HEK293 (cell line): ENCODE measurements around the gene NDUFS7.
A peak's percentile ranks its signal among the peaks of the same experiment; 100 is the strongest.

ENCODE experiments used
- CTCF ChIP-seq: fragments of 450-650 bp; formaldehyde crosslinking; IDR thresholded peaks from 2 replicates; pipeline ENCODE4 v1.5.1; 2016; ENCODE audit warnings: missing biosample characterization, missing genetic modification characterization
- ELK4 ChIP-seq: IDR thresholded peaks from 2 replicates; pipeline ENCODE4 v1.6.1; 2011; ENCODE audit warnings: mild to moderate bottlenecking, low read depth, low read length, borderline replicate concordance
- KLF16 ChIP-seq: fragments of 450-650 bp; formaldehyde crosslinking; IDR thresholded peaks from 2 replicates; pipeline ENCODE4 v1.5.1; 2017; ENCODE audit warnings: missing biosample characterization, missing genetic modification characterization
- PRDM10 ChIP-seq: fragments of 450-650 bp; formaldehyde crosslinking; IDR thresholded peaks from 2 replicates; pipeline ENCODE4 v1.5.1; 2016; ENCODE audit warnings: missing biosample characterization, missing genetic modification characterization
- REST ChIP-seq: fragments of 450-650 bp; formaldehyde crosslinking; IDR thresholded peaks from 2 replicates; pipeline ENCODE4 v1.5.1; 2016; ENCODE audit warnings: missing biosample characterization, missing genetic modification characterization
- SP7 ChIP-seq: fragments of 450-650 bp; formaldehyde crosslinking; IDR thresholded peaks from 2 replicates; pipeline ENCODE4 v1.5.1; 2016; ENCODE audit warnings: missing biosample characterization, missing genetic modification characterization
- ZBTB17 ChIP-seq: fragments of 450-650 bp; formaldehyde crosslinking; IDR thresholded peaks from 2 replicates; pipeline ENCODE4 v1.5.1; 2016; ENCODE audit warnings: missing biosample characterization, missing genetic modification characterization
- ZBTB6 ChIP-seq: fragments of 450-650 bp; formaldehyde crosslinking; IDR thresholded peaks from 2 replicates; pipeline ENCODE4 v1.5.1; 2017; ENCODE audit warnings: missing biosample characterization, missing genetic modification characterization
- ZIC2 ChIP-seq: fragments of 450-650 bp; formaldehyde crosslinking; IDR thresholded peaks from 2 replicates; pipeline ENCODE4 v1.5.1; 2016; ENCODE audit warnings: missing biosample characterization, missing genetic modification characterization
- ZNF114 ChIP-seq: fragments of 450-650 bp; formaldehyde crosslinking; IDR thresholded peaks from 2 replicates; pipeline ENCODE4 v1.5.0; 2017; ENCODE audit warnings: missing biosample characterization, missing genetic modification characterization
- ZNF133 ChIP-seq: fragments of 450-650 bp; formaldehyde crosslinking; IDR thresholded peaks from 2 replicates; pipeline ENCODE4 v1.5.1; 2016; ENCODE audit warnings: missing biosample characterization, missing genetic modification characterization
- ZNF792 ChIP-seq: fragments of 450-650 bp; formaldehyde crosslinking; IDR thresholded peaks from 2 replicates; pipeline ENCODE4 v1.5.1; 2016; ENCODE audit warnings: missing biosample characterization, missing genetic modification characterization
- ZNF830 ChIP-seq: fragments of 450-650 bp; IDR thresholded peaks from 2 replicates; pipeline ENCODE4 v1.5.0; 2018; ENCODE audit warnings: missing biosample characterization, missing genetic modification characterization, low read depth, mild to moderate bottlenecking, moderate library complexity
- TF ChIP-seq, protein P1 (sequence below): fragments of 450-650 bp; formaldehyde crosslinking; IDR thresholded peaks from 2 replicates; pipeline ENCODE4 v1.5.1; 2016; ENCODE audit warnings: missing biosample characterization, missing genetic modification characterization
- TF ChIP-seq, protein P2 (sequence below): fragments of 450-650 bp; formaldehyde crosslinking; IDR thresholded peaks from 2 replicates; pipeline ENCODE4 v1.5.1; 2016; ENCODE audit warnings: missing biosample characterization, missing genetic modification characterization
- TF ChIP-seq, protein P3 (sequence below): fragments of 450-650 bp; formaldehyde crosslinking; IDR thresholded peaks from 2 replicates; pipeline ENCODE4 v1.5.1; 2016; ENCODE audit warnings: missing biosample characterization, missing genetic modification characterization
- TF ChIP-seq, protein P4 (sequence below): fragments of 450-650 bp; formaldehyde crosslinking; IDR thresholded peaks from 2 replicates; pipeline ENCODE4 v1.5.1; 2016; ENCODE audit warnings: missing biosample characterization, missing genetic modification characterization

Gene NDUFS7

GRCh38 chr19:1373534-1374249, 10.0 kb upstream of the NDUFS7 start (continued):
- TF ChIP-seq, protein P1, sequence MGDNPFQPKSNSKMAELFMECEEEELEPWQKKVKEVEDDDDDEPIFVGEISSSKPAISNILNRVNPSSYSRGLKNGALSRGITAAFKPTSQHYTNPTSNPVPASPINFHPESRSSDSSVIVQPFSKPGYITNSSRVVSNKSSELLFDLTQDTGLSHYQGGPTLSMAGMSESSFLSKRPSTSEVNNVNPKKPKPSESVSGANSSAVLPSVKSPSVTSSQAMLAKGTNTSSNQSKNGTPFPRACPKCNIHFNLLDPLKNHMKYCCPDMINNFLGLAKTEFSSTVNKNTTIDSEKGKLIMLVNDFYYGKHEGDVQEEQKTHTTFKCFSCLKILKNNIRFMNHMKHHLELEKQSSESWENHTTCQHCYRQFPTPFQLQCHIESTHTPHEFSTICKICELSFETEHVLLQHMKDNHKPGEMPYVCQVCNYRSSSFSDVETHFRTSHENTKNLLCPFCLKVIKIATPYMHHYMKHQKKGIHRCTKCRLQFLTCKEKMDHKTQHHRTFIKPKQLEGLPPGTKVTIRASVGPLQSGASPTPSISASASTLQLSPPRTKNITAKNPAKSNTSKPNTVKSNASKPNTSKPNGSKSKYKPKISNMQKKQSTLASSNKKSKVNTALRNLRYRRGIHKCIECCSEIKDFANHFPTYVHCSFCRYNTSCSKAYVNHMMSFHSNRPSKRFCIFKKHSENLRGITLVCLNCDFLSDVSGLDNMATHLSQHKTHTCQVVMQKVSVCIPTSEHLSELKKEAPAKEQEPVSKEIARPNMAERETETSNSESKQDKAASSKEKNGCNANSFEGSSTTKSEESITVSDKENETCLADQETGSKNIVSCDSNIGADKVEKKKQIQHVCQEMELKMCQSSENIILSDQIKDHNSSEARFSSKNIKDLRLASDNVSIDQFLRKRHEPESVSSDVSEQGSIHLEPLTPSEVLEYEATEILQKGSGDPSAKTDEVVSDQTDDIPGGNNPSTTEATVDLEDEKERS: no peak
- TF ChIP-seq KLF16 (tag by site-specific recombination) (no peak), PRDM10 (tag by site-specific recombination) (no peak), ZNF133 (tag by site-specific recombination) (no peak), ZIC2 (tag by site-specific recombination) (0 out of 2 replicates have a peak, but pooled peaks have one; percentile 28), ZBTB6 (tag by site-specific recombination) (no peak), ZNF830 (no peak), REST (tag by site-specific recombination) (no peak), ZBTB17 (tag by site-specific recombination) (peak; percentile 29; the same call in 1 of the 2 replicates), ELK4 (no peak), ZNF792 (tag by site-specific recombination) (no peak), ZNF114 (tag by site-specific recombination) (no peak), SP7 (tag by site-specific recombination) (no peak), CTCF (tag by site-specific recombination) (no peak)
- TF ChIP-seq, protein P2, sequence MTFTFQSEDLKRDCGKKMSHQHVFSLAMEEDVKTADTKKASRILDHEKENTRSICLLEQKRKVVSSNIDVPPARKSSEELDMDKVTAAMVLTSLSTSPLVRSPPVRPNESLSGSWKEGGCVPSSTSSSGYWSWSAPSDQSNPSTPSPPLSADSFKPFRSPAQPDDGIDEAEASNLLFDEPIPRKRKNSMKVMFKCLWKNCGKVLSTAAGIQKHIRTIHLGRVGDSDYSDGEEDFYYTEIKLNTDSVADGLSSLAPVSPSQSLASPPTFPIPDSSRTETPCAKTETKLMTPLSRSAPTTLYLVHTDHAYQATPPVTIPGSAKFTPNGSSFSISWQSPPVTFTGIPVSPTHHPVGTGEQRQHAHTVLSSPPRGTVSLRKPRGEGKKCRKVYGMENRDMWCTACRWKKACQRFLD (tag by site-specific recombination): no peak
- TF ChIP-seq, protein P3, sequence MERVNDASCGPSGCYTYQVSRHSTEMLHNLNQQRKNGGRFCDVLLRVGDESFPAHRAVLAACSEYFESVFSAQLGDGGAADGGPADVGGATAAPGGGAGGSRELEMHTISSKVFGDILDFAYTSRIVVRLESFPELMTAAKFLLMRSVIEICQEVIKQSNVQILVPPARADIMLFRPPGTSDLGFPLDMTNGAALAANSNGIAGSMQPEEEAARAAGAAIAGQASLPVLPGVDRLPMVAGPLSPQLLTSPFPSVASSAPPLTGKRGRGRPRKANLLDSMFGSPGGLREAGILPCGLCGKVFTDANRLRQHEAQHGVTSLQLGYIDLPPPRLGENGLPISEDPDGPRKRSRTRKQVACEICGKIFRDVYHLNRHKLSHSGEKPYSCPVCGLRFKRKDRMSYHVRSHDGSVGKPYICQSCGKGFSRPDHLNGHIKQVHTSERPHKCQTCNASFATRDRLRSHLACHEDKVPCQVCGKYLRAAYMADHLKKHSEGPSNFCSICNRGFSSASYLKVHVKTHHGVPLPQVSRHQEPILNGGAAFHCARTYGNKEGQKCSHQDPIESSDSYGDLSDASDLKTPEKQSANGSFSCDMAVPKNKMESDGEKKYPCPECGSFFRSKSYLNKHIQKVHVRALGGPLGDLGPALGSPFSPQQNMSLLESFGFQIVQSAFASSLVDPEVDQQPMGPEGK (tag by site-specific recombination): 0 out of 2 replicates have a peak, but pooled peaks have one; percentile 32
- TF ChIP-seq, protein P4, sequence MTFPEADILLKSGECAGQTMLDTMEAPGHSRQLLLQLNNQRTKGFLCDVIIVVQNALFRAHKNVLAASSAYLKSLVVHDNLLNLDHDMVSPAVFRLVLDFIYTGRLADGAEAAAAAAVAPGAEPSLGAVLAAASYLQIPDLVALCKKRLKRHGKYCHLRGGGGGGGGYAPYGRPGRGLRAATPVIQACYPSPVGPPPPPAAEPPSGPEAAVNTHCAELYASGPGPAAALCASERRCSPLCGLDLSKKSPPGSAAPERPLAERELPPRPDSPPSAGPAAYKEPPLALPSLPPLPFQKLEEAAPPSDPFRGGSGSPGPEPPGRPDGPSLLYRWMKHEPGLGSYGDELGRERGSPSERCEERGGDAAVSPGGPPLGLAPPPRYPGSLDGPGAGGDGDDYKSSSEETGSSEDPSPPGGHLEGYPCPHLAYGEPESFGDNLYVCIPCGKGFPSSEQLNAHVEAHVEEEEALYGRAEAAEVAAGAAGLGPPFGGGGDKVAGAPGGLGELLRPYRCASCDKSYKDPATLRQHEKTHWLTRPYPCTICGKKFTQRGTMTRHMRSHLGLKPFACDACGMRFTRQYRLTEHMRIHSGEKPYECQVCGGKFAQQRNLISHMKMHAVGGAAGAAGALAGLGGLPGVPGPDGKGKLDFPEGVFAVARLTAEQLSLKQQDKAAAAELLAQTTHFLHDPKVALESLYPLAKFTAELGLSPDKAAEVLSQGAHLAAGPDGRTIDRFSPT (tag by site-specific recombination): no peak
